Measurements from ENCODE around the gene BAAT.

BAAT gene

DNA sequence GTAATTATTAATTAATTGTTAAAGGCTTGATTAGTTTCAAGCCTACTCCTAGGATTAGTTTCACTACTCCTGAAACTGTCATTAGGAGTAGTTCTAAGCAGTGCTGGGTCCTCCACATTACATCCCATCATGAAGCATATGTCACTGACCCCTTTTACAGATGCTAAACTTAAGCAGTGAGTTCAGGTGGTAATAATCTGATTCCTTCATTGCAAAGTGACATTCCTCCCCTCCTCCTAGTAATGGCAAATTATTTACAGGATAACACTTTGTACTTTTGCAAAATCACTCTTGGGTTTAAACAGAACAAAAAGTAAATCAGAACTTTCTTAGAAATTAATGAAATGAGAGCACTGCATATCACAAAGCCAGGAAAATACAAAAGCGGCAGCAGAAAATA lies 52.4 kb downstream of the BAAT start:
- TF ChIP-seq GATA2 (IDR thresholded peaks at IDR 0.05; ENCODE audit: low read depth, low read length) = no peak
- no peak for TF ChIP-seq GATA3 (IDR thresholded peaks at IDR 0.05; ENCODE audit: low read depth, low read length)

DNA sequence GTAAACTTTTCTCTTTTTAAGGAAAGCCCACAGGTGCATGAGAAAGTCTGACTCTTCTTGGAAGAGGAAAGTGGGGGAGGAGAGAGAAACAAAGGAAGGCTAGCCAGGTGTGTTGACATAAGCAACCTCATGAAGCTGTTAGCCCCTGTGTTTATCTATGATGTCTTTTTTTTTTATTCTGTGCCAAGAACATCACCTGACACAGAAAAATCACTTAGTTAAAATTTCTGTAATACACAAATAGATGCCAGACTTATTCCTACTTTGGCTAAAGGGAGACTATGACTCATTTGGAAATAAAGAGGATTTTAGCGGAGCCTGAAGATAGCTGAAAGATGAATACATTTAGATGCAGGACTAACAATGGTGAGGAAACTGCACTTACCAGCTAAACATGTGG lies 58.3 kb downstream of the BAAT start:
- TF ChIP-seq GATA3 (IDR thresholded peaks at IDR 0.05; ENCODE audit: low read depth, low read length) (no peak), GATA2 (IDR thresholded peaks at IDR 0.05; ENCODE audit: low read depth, low read length) (no peak)

- TF ChIP-seq GATA2 (IDR thresholded peaks at IDR 0.05; ENCODE audit: low read depth, low read length) (no peak), GATA3 (IDR thresholded peaks at IDR 0.05; ENCODE audit: low read depth, low read length) (no peak)
Observed at GRCh38 chr9:101326035-101326434, 58.8 kb downstream of the BAAT start.

DNA sequence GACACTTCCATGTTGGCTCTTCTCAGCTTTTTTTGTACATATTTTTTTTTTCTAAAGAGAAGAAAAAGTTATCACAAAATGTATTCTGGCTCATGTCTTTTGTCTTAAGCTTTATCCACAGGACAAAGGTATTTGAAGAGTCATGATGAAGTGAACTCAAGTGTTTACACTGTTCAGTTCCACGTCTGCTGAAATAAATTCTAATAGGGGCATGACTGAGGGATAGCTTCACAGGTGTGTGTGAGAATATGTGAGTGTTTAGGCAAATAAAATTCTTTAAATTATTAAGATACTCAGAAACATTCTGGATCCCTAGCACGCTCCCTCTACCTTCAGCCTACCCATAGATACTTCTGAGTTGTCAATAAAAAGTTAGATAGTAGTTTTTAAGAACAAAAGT lies 59.8 kb downstream of the BAAT start:
- TF ChIP-seq GATA3 (IDR thresholded peaks at IDR 0.05; ENCODE audit: low read depth, low read length) (no peak), GATA2 (IDR thresholded peaks at IDR 0.05; ENCODE audit: low read depth, low read length) (no peak)

GRCh38 chr9:101324245-101324804 lies 60.5 kb downstream of the BAAT start:
- TF ChIP-seq GATA3 (IDR thresholded peaks at IDR 0.05; ENCODE audit: low read depth, low read length) = no peak
- no peak for TF ChIP-seq GATA2 (IDR thresholded peaks at IDR 0.05; ENCODE audit: low read depth, low read length)

- TF ChIP-seq GATA3 (IDR thresholded peaks at IDR 0.05; ENCODE audit: low read depth, low read length) (no peak), GATA2 (IDR thresholded peaks at IDR 0.05; ENCODE audit: low read depth, low read length) (no peak)
Observed at GRCh38 chr9:101323129-101323528, 61.7 kb downstream of the BAAT start.

- TF ChIP-seq GATA3 (IDR thresholded peaks at IDR 0.05; ENCODE audit: low read depth, low read length) = no peak
- no peak for TF ChIP-seq GATA2 (IDR thresholded peaks at IDR 0.05; ENCODE audit: low read depth, low read length)
Observed at GRCh38 chr9:101317735-101318134, 67.1 kb downstream of the BAAT start.

DNA sequence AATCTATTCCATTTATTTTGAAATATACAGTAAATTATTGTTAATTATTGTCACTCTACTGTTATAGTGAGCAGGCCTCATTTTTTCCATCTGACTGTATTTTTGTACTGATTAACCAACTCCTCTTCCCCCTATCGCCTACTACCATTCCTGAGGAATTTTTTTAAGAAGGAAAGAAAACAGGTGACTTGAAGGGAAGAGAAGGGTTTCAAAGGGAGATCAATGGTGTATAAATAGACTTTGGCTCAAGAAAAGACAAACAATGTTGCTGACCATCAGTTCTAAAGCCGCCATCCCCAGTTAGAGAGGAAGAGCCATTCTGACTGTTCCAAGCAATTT lies 69.7 kb downstream of the BAAT start:
- TF ChIP-seq GATA2 (IDR thresholded peaks at IDR 0.05; ENCODE audit: low read depth, low read length) = no peak
- no peak for TF ChIP-seq GATA3 (IDR thresholded peaks at IDR 0.05; ENCODE audit: low read depth, low read length)

- no peak for TF ChIP-seq GATA3 (IDR thresholded peaks at IDR 0.05; ENCODE audit: low read depth, low read length)
- no peak for TF ChIP-seq GATA2 (IDR thresholded peaks at IDR 0.05; ENCODE audit: low read depth, low read length)
Observed at GRCh38 chr9:101312661-101313060, 72.1 kb downstream of the BAAT start.

GRCh38 chr9:101311758-101312420 lies 72.9 kb downstream of the BAAT start:
- TF ChIP-seq GATA3 (IDR thresholded peaks at IDR 0.05; ENCODE audit: low read depth, low read length) (no peak), GATA2 (IDR thresholded peaks at IDR 0.05; ENCODE audit: low read depth, low read length) (no peak)

DNA sequence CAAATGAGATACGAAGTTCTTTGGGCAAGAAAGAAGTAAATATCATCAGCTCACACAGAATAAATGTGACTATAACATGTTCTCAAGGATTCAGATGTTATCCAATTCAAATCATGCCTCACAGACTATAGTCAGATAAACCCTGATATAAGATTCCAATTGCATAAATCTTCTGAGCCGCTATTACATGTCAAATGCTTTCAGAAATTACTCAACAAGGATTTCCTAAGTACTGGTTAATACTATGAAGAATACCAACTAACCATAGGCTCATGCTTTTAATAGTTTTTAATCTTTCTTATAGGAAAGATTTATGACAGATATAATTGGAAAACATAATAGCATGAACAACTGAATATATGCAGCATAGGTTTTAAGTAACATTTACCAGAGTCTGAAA lies 73.6 kb downstream of the BAAT start:
- no peak for TF ChIP-seq GATA2 (IDR thresholded peaks at IDR 0.05; ENCODE audit: low read depth, low read length)
- no peak for TF ChIP-seq GATA3 (IDR thresholded peaks at IDR 0.05; ENCODE audit: low read depth, low read length)
